DMS114 treated with DMSO at 0.1 percent for 48 hours (cell line): ENCODE measurements around the gene CMBL.
"Not testable (repeated sequence)": the region's sequence is repeated elsewhere in the genome, so short reads cannot be mapped to it uniquely, and the experiment has no call there.

ENCODE experiments used
- DNase-seq: peaks from one replicate; lab custom pipeline; 2025; ENCODE audit not compliant: unreplicated experiment; lab: John Stamatoyannopoulos, UW

CMBL gene

GRCh38 chr5:10286862-10287227 is 20.9 kb downstream of the CMBL start:
- DNase-seq: no peak

- DNase-seq: no peak
Measured at GRCh38 chr5:10286162-10286861, 21.4 kb downstream of the CMBL start.

GRCh38 chr5:10285362-10285761 is 22.3 kb downstream of the CMBL start:
- not testable (repeated sequence) for DNase-seq

- DNase-seq: peak; percentile 57
Measured at GRCh38 chr5:10283927-10284635, 23.6 kb downstream of the CMBL start.

- DNase-seq: no peak
Measured at GRCh38 chr5:10279925-10280720, 27.6 kb downstream of the CMBL start.

- DNase-seq: no peak
Measured at GRCh38 chr5:10279328-10279727, 28.4 kb downstream of the CMBL start.

- no peak for DNase-seq
Measured at GRCh38 chr5:10278658-10279279, 28.9 kb downstream of the CMBL start.

GRCh38 chr5:10277773-10278630 is 29.7 kb downstream of the CMBL start:
- no peak for DNase-seq

- no peak for DNase-seq
Measured at GRCh38 chr5:10276691-10277090, 31.0 kb downstream of the CMBL start.

- no peak for DNase-seq
Measured at GRCh38 chr5:10275991-10276390, 31.7 kb downstream of the CMBL start.

- DNase-seq: no peak
Measured at GRCh38 chr5:10275460-10275859, 32.2 kb downstream of the CMBL start.

- not testable (repeated sequence) for DNase-seq
Measured at GRCh38 chr5:10272875-10273209, 34.9 kb downstream of the CMBL start.

GRCh38 chr5:10272053-10272874 is 35.4 kb downstream of the CMBL start:
- no peak for DNase-seq

GRCh38 chr5:10268100-10268499 is 39.6 kb downstream of the CMBL start:
- no peak for DNase-seq

GRCh38 chr5:10266839-10267238 is 40.9 kb downstream of the CMBL start:
- DNase-seq: no peak

GRCh38 chr5:10266137-10266536 is 41.6 kb downstream of the CMBL start:
- DNase-seq: no peak

GRCh38 chr5:10265245-10266109 is 42.2 kb downstream of the CMBL start:
- no peak for DNase-seq

- no peak for DNase-seq
Measured at GRCh38 chr5:10264604-10265003, 43.1 kb downstream of the CMBL start.

- DNase-seq: no peak
Measured at GRCh38 chr5:10262995-10263394, 44.7 kb downstream of the CMBL start.
